Measurements from ENCODE around the gene SH2D3C.

SH2D3C gene

DNA sequence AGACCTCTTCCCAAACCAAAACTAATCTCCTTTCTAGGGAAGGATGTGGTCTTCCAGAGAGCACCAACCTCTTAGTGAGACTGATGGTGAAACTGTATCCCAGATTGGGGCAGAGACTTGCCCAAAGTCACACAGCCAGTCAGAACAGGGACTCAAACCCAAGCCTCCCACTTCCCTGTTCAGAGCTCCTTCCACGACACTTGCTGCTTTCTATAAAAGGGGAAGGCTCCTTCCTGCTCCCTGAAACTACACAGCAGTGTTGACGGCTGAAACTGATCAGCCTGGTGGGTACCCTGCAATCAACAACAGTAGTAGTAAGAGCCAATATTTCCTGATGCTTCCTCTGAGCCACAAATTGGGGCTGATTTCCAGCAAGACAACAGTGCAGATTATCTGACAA, 44.9 kb downstream of the SH2D3C start:
- Histone ChIP-seq H4K20me1 (ENCODE audit: insufficient read depth, low read length) (no peaks in the 10 kb centered on the region), H3K36me3 (ENCODE audit: insufficient read depth, low read length) (peaks cover 7% of the 10 kb centered on the region; the same call in 1 of the 2 replicates), H3K9ac (ENCODE audit: low read length) (no peak overlapping the region), H3K27ac (ENCODE audit: low read depth, low read length, poor library complexity, severe bottlenecking) (no peak overlapping the region), H3K9me3 (ENCODE audit: low read length) (no peaks in the 10 kb centered on the region), H3K4me2 (ENCODE audit: low read length) (no peak overlapping the region), H3K79me2 (ENCODE audit: insufficient read depth, low read length) (no peaks in the 10 kb centered on the region), H3F3A (ENCODE audit: insufficient read depth, low read length) (no peaks in the 10 kb centered on the region), H2AFZ (ENCODE audit: low read length) (no peak overlapping the region), H3K4me3 (ENCODE audit: low read depth, low read length, poor library complexity, severe bottlenecking) (no peak overlapping the region), H3K9me2 (ENCODE audit: low read depth, low read length) (no peaks in the 10 kb centered on the region), H3K4me1 (ENCODE audit: insufficient read depth, low read length, severe bottlenecking) (peaks cover 16% of the 10 kb centered on the region), H3K27me3 (ENCODE audit: insufficient read depth, low read length) (no peaks in the 10 kb centered on the region)
- TF ChIP-seq EZH2 (IDR thresholded peaks at IDR 0.05; ENCODE audit: borderline replicate concordance, low read length) (no peak), CTCF (IDR thresholded peaks at IDR 0.05; ENCODE audit: low read length) (no peak)

DNA sequence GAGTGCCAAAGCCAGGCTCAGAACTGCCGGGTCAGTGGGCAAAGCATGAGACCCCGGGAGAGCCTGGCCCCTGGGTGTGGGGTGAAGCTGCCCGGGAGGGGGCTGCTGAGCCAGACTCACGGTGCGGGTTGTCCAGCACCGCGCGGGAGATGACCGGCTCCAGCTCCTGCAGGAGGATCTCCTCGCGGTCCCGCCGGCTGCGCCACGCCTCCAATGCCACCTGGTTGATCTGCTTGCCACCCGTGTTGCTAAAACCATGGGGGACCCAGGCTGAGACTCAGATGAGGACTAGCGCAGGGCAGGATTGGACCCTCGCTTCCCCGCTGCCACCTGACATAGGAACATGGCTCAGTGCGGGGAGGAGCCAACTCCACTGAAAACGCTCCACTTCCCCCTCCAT, 46.0 kb downstream of the SH2D3C start:
- H3K4me1 ChIP-seq (ENCODE audit: insufficient read depth, low read length, severe bottlenecking): peaks cover 16% of the 10 kb centered on the region
- TF ChIP-seq CTCF (IDR thresholded peaks at IDR 0.05; ENCODE audit: low read length) (no peak), EZH2 (IDR thresholded peaks at IDR 0.05; ENCODE audit: borderline replicate concordance, low read length) (no peak)
- H3K9me2 ChIP-seq (ENCODE audit: low read depth, low read length): no peaks in the 10 kb centered on the region
- H3K27ac ChIP-seq (ENCODE audit: low read depth, low read length, poor library complexity, severe bottlenecking): no peak overlapping the region
- no peaks in the 10 kb centered on the region for H3F3A ChIP-seq (ENCODE audit: insufficient read depth, low read length)
- no peaks in the 10 kb centered on the region for H3K79me2 ChIP-seq (ENCODE audit: insufficient read depth, low read length)
- H2AFZ ChIP-seq (ENCODE audit: low read length): no peak overlapping the region
- H3K9ac ChIP-seq (ENCODE audit: low read length): no peak overlapping the region
- no peak overlapping the region for H3K4me3 ChIP-seq (ENCODE audit: low read depth, low read length, poor library complexity, severe bottlenecking)
- no peaks in the 10 kb centered on the region for H3K9me3 ChIP-seq (ENCODE audit: low read length)
- H3K36me3 ChIP-seq (ENCODE audit: insufficient read depth, low read length): no peaks in the 10 kb centered on the region
- H3K4me2 ChIP-seq (ENCODE audit: low read length): no peak overlapping the region
- H4K20me1 ChIP-seq (ENCODE audit: insufficient read depth, low read length): no peaks in the 10 kb centered on the region
- H3K27me3 ChIP-seq (ENCODE audit: insufficient read depth, low read length): no peaks in the 10 kb centered on the region

DNA sequence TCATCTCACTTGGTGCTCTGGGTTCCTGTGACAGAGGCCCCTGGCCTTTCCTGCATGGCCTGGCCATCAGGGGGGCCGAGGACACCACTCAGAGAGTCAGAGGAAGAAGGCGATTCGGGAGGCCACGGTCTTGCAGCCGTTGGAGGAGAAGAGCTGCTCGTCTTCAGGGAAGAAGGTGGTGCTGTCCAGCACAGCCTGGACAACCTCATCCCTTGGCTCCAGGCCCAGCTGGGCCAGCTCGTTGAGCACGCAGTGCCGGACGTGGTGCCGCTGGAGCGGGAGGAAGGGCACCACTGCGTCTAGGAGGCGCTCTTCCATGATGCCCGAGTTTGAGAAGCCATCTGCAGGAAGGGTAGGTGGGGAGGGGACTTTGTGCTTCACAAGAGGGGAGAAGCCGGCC, 46.5 kb downstream of the SH2D3C start:
- no peaks in the 10 kb centered on the region for H3K79me2 ChIP-seq (ENCODE audit: insufficient read depth, low read length)
- H3K9me2 ChIP-seq (ENCODE audit: low read depth, low read length): no peaks in the 10 kb centered on the region
- H3K4me1 ChIP-seq (ENCODE audit: insufficient read depth, low read length, severe bottlenecking): peaks cover 16% of the 10 kb centered on the region
- H3F3A ChIP-seq (ENCODE audit: insufficient read depth, low read length): no peaks in the 10 kb centered on the region
- no peaks in the 10 kb centered on the region for H4K20me1 ChIP-seq (ENCODE audit: insufficient read depth, low read length)
- no peak overlapping the region for H3K9ac ChIP-seq (ENCODE audit: low read length)
- H3K36me3 ChIP-seq (ENCODE audit: insufficient read depth, low read length): no peaks in the 10 kb centered on the region
- H2AFZ ChIP-seq (ENCODE audit: low read length): no peak overlapping the region
- H3K27me3 ChIP-seq (ENCODE audit: insufficient read depth, low read length): no peaks in the 10 kb centered on the region
- H3K27ac ChIP-seq (ENCODE audit: low read depth, low read length, poor library complexity, severe bottlenecking): no peak overlapping the region
- H3K4me3 ChIP-seq (ENCODE audit: low read depth, low read length, poor library complexity, severe bottlenecking): no peak overlapping the region
- TF ChIP-seq EZH2 (IDR thresholded peaks at IDR 0.05; ENCODE audit: borderline replicate concordance, low read length) (no peak), CTCF (IDR thresholded peaks at IDR 0.05; ENCODE audit: low read length) (no peak)
- no peak overlapping the region for H3K4me2 ChIP-seq (ENCODE audit: low read length)
- no peaks in the 10 kb centered on the region for H3K9me3 ChIP-seq (ENCODE audit: low read length)

Measured in OCI-LY1 (cell line).